Measurements from ENCODE around the gene C2orf92. TPM values are rescaled to one million over a fixed set of nuclear protein-coding genes. Genes with fewer than 3 reads are reported as not detected.

The C2orf92 gene
- total and polyA plus RNA-seq, 2 donors (not counting 3 experiments of a cell fraction or from before 2014, with no cell fraction given) = 1.8 to 7.9 TPM

GRCh38 chr2:97727296-97727695, 57.8 kb downstream of the C2orf92 start:
- TF ChIP-seq POLR2A (IDR thresholded peaks at IDR 0.05; ENCODE audit: low read depth, low read length) = no peak
- no peak for TF ChIP-seq CTCF (IDR thresholded peaks at IDR 0.05; ENCODE audit: extremely low read depth in 1 of 2, insufficient read depth in 1 of 2, low read depth in 1 of 2, low read length in 2 of 2)
- TF ChIP-seq FOS (IDR thresholded peaks at IDR 0.05; ENCODE audit: borderline replicate concordance, insufficient read depth, low read length) = no peak
- no peaks in the 10 kb centered on the region for H3K9me3 ChIP-seq (replicated peaks; ENCODE audit: control insufficient read depth, insufficient read depth, low read length)
- H4K20me1 ChIP-seq (replicated peaks; ENCODE audit: control insufficient read depth, extremely low read depth, insufficient read depth, low read length) = no peaks in the 10 kb centered on the region
- intact Hi-C loops (cut with micrococcal nuclease) = no loop called here
- H3K4me3 ChIP-seq (replicated peaks in 1 of 3; ENCODE audit: insufficient read depth in 1 of 3, low read depth in 1 of 3, low read length in 3 of 3) = no peak overlapping the region
- ChIA-PET POLR2A (no interaction called here), CTCF (interaction anchor here (0.6 kb wide), 1 partner anchor 14 kb away, joined by 3 read pairs; no protein-coding TSS in a partner anchor)
- no peaks in the 10 kb centered on the region for H3K4me1 ChIP-seq (ENCODE audit: control insufficient read depth, extremely low read depth, insufficient read depth, low read length)
- DNase-seq (ENCODE audit: low read depth, low spot score) (no peak), FAIRE-seq (no peak)
- H3K9ac ChIP-seq (replicated peaks; ENCODE audit: extremely low read depth, insufficient read depth, low read length) = no peak overlapping the region
- H3K36me3 ChIP-seq (ENCODE audit: control insufficient read depth in 2 of 2, extremely low read depth in 1 of 2, insufficient read depth in 2 of 2, low read length in 2 of 2) = no peaks in the 10 kb centered on the region
- H3K9me1 ChIP-seq (replicated peaks; ENCODE audit: control insufficient read depth, extremely low read depth, insufficient read depth, low read length) = no peaks in the 10 kb centered on the region
- no TSS peak for BruUV-seq (replicated peaks)
- H2AFZ ChIP-seq (ENCODE audit: low read depth, low read length) = no peak overlapping the region
- dilution Hi-C loops (cut with MboI; ENCODE audit: extremely low pct_ligation_motif_present, low sequenced_read_pairs) = no loop called here
- H3K27ac ChIP-seq (ENCODE audit: insufficient read depth, low read depth, low read length) = no peak overlapping the region
- H3K79me2 ChIP-seq (ENCODE audit: control insufficient read depth, insufficient read depth, low read length) = no peaks in the 10 kb centered on the region
- H3K4me2 ChIP-seq (ENCODE audit: insufficient read depth, low read length) = no peak overlapping the region
- H3K27me3 ChIP-seq (ENCODE audit: control insufficient read depth in 2 of 2, insufficient read depth in 2 of 2, low read length in 2 of 2) = no peaks in the 10 kb centered on the region

- H3K79me2 ChIP-seq (ENCODE audit: control insufficient read depth, insufficient read depth, low read length) = no peaks in the 10 kb centered on the region
- ChIA-PET POLR2A (no interaction called here), CTCF (no interaction called here)
- DNase-seq (ENCODE audit: low read depth, low spot score) = no peak
- H3K36me3 ChIP-seq (ENCODE audit: control insufficient read depth in 2 of 2, extremely low read depth in 1 of 2, insufficient read depth in 2 of 2, low read length in 2 of 2) = no peaks in the 10 kb centered on the region
- BruUV-seq (replicated peaks) = no TSS peak
- no peak overlapping the region for H3K4me2 ChIP-seq (ENCODE audit: insufficient read depth, low read length)
- H3K9ac ChIP-seq (replicated peaks; ENCODE audit: extremely low read depth, insufficient read depth, low read length) = no peak overlapping the region
- no peak overlapping the region for H3K4me3 ChIP-seq (replicated peaks in 1 of 3; ENCODE audit: insufficient read depth in 1 of 3, low read depth in 1 of 3, low read length in 3 of 3)
- H2AFZ ChIP-seq (ENCODE audit: low read depth, low read length) = no peak overlapping the region
- FAIRE-seq = no peak
- H3K27me3 ChIP-seq (ENCODE audit: control insufficient read depth in 2 of 2, insufficient read depth in 2 of 2, low read length in 2 of 2) = no peaks in the 10 kb centered on the region
- no peaks in the 10 kb centered on the region for H4K20me1 ChIP-seq (replicated peaks; ENCODE audit: control insufficient read depth, extremely low read depth, insufficient read depth, low read length)
- intact Hi-C loops (cut with micrococcal nuclease) = no loop called here
- dilution Hi-C loops (cut with MboI; ENCODE audit: extremely low pct_ligation_motif_present, low sequenced_read_pairs) = no loop called here
- no peaks in the 10 kb centered on the region for H3K4me1 ChIP-seq (ENCODE audit: control insufficient read depth, extremely low read depth, insufficient read depth, low read length)
- no peak overlapping the region for H3K27ac ChIP-seq (ENCODE audit: insufficient read depth, low read depth, low read length)
- no peaks in the 10 kb centered on the region for H3K9me1 ChIP-seq (replicated peaks; ENCODE audit: control insufficient read depth, extremely low read depth, insufficient read depth, low read length)
- H3K9me3 ChIP-seq (replicated peaks; ENCODE audit: control insufficient read depth, insufficient read depth, low read length) = no peaks in the 10 kb centered on the region
- TF ChIP-seq MYC (IDR thresholded peaks at IDR 0.05; ENCODE audit: low read depth, low read length) = no peak
These were observed 58.7 kb downstream of the C2orf92 start for GRCh38 chr2:97728091-97728731.

All from endothelial cell of umbilical vein (primary cell).